Sciatic nerve (tissue), 2 donors: ENCODE data around the gene MRPL52. TPM values are rescaled to one million over a fixed set of nuclear protein-coding genes. Genes with fewer than 3 reads are reported as not detected.

Experiments
- ATAC-seq: fragments of 200-7000 bp; cut with Tn5 transposase; one replicate; pipeline ENCODE4 v1.9.1; 2020; ENCODE audit warnings: mild to moderate bottlenecking, moderate library complexity
- DNase-seq: peaks from one replicate; pipeline ENCODE4 v3.0.0-alpha.2; 2020; ENCODE audit warnings: low spot score
- intact Hi-C: fragments of 100-400 bp; cut with DNase I; formaldehyde crosslinking; loops from one replicate; pipeline ENCODE4 v1.14.2; 2022
- total RNA-seq: library from RNA; stranded (reverse); fragmentation: NEBNext Ultra II Directional; extraction: Animal tissue kit (Norgen Biotek cat#: 25700); gene quantifications from one replicate; pipeline ENCODE4 v1.2.1, GENCODE V29; 2021
- donor health status: DM: no; HTN: no; CAD: no.
- donor health status: DM: no; HTN: no; CAD: no.

Gene MRPL52
- total RNA-seq, 1 donor from 2014 or later = 34.0 TPM

- DNase-seq = peak; percentile 92
- ATAC-seq = peak; percentile 70
- intact Hi-C loops = no loop called here
Measured at GRCh38 chr14:22872033-22872832, 42.5 kb downstream of the MRPL52 start.

- no peak for DNase-seq
- no peak for ATAC-seq
- intact Hi-C loops = no loop called here
Measured at GRCh38 chr14:22872833-22873520, 43.3 kb downstream of the MRPL52 start.

GRCh38 chr14:22875003-22875747, 45.5 kb downstream of the MRPL52 start:
- DNase-seq (no peak), ATAC-seq (no peak)
- intact Hi-C loops = no loop called here

- no peak for DNase-seq
- ATAC-seq = no peak
- intact Hi-C loops = no loop called here
Measured at GRCh38 chr14:22875748-22876319, 46.1 kb downstream of the MRPL52 start.

GRCh38 chr14:22877000-22877501, 47.4 kb downstream of the MRPL52 start:
- no peak for ATAC-seq
- intact Hi-C loops = no loop called here
- DNase-seq = no peak

GRCh38 chr14:22878271-22879246, 48.9 kb downstream of the MRPL52 start:
- DNase-seq = no peak
- ATAC-seq = no peak
- intact Hi-C loops = no loop called here

- DNase-seq = no peak
Measured at GRCh38 chr14:22882064-22882463, 52.4 kb downstream of the MRPL52 start.

GRCh38 chr14:22882529-22883172, 53.0 kb downstream of the MRPL52 start:
- DNase-seq (no peak), ATAC-seq (no peak)
- intact Hi-C loops = no loop called here

More at GRCh38 chr14:22882064-22882463, 52.4 kb downstream of the MRPL52 start:
- intact Hi-C loops = no loop called here
- ATAC-seq = no peak

- DNase-seq (no peak), ATAC-seq (no peak)
- intact Hi-C loops = no loop called here
Measured at GRCh38 chr14:22883173-22883976, 53.7 kb downstream of the MRPL52 start, which contains the start of gene REM2. Gene REM2, plus strand, starts transcription at chr14:22883222. Its CDS starts 66 bp downstream, at chr14:22883288.

- ATAC-seq = no peak
- intact Hi-C loops = no loop called here
- no peak for DNase-seq
Measured at GRCh38 chr14:22884076-22884737, 54.5 kb downstream of the MRPL52 start.

Other genes starting within 250 kb of the MRPL52 start
- gene DAD1, start 240.7 kb upstream of the MRPL52 start, total RNA-seq = 163 TPM
- 45.2 TPM for gene ABHD4, start 231.6 kb upstream of the MRPL52 start, total RNA-seq
- not detected for gene OR6J1, start 185.5 kb upstream of the MRPL52 start, total RNA-seq
- 62.8 TPM for gene OXA1L, start 63.2 kb upstream of the MRPL52 start, total RNA-seq
- gene SLC7A7, start 14.5 kb upstream of the MRPL52 start, total RNA-seq = 9.7 TPM
- 138 TPM for gene MMP14, start 6.7 kb downstream of the MRPL52 start, total RNA-seq
- 106 TPM for gene LRP10, start 41.9 kb downstream of the MRPL52 start, total RNA-seq
- gene REM2, start 53.3 kb downstream of the MRPL52 start, total RNA-seq = 0.62 TPM
- gene RBM23, start 89.3 kb downstream of the MRPL52 start, total RNA-seq = 87.3 TPM
- gene PRMT5, start 99.5 kb downstream of the MRPL52 start, total RNA-seq = 44.6 TPM
- 39.9 TPM for gene HAUS4, start 127.2 kb downstream of the MRPL52 start, total RNA-seq
- 24.8 TPM for gene AJUBA, start 152.7 kb downstream of the MRPL52 start, total RNA-seq
- 8.1 TPM for gene C14orf93, start 180.3 kb downstream of the MRPL52 start, total RNA-seq
- gene PSMB5, start 205.0 kb downstream of the MRPL52 start, total RNA-seq = 70.1 TPM
- not detected for gene PSMB11, start 212.3 kb downstream of the MRPL52 start, total RNA-seq
- gene CDH24, start 227.6 kb downstream of the MRPL52 start, total RNA-seq = 6.5 TPM